HCT116 (cell line): ENCODE measurements around the gene GSN. TPM values are rescaled to one million over a fixed set of nuclear protein-coding genes. Genes with fewer than 3 reads are reported as not detected.
A peak's percentile ranks its signal among the peaks of the same experiment; 100 is the strongest.

Source experiments
- ATAC-seq: fragments of 200-7000 bp; cut with Tn5 transposase; 2 replicates; pipeline ENCODE4 v1.9.1; 2020; ENCODE audit warnings: mild to moderate bottlenecking, moderate library complexity
- BruUV-seq: library from RNA; stranded (reverse); fragments of 400-500 nt; replicated peaks from 2 replicates; lab custom pipeline; 2021; lab: Mats Ljungman, UMichigan
- CTCF ChIA-PET: fragments of 300-600 bp; sonication (Branson Sonifier 250); formaldehyde crosslinking; loops from one replicate; lab custom pipeline; 2021; ENCODE audit warnings: antibody characterized with exemption; lab: Charles Lee
- POLR2A ChIA-PET: fragments of 300-600, 350-600 bp; sonication (Branson Sonifier 250); formaldehyde crosslinking; loops from one replicate; lab custom pipeline; 2021; ENCODE audit warnings: antibody characterized with exemption; lab: Charles Lee
- RAD21 ChIA-PET, 2 experiments: fragments of 300-600 bp; sonication (Branson Sonifier 250); formaldehyde crosslinking; loops; one replicate each; lab custom pipeline; 2023; ENCODE audit warnings: low total read pairs in 2 of 2; ENCODE audit not compliant: uncharacterized antibody in 2 of 2, unreplicated experiment in 2 of 2, low non-redundant PET in 1 of 2; lab: Charles Lee
- DNase-seq: peaks from one replicate; pipeline ENCODE4 v3.0.0-alpha.2; 2010; ENCODE audit warnings: low read depth, low spot score
- H2AFZ ChIP-seq: fragments of 200-600 bp; shearing (Covaris generic), sonication (generic); 2 replicates; pipeline ENCODE4 v1.6.1; 2017; ENCODE audit warnings: low read depth, mixed run types, mixed read lengths, antibody characterized with exemption, low read length; ENCODE audit not compliant: poor library complexity, severe bottlenecking
- H3K27ac ChIP-seq: 2 replicates; pipeline ENCODE4 v1.5.1; 2012; ENCODE audit warnings: low read depth, low read length
- H3K27me3 ChIP-seq: fragments of 200-600 bp; sonication (generic); 2 replicates; pipeline ENCODE4 v1.6.1; 2016; ENCODE audit warnings: mixed run types, low read length, mixed read lengths; ENCODE audit not compliant: insufficient read depth
- H3K36me3 ChIP-seq, 2 experiments: fragments of 200-500 bp in 1 of 2; fragments of 200-600 bp in 1 of 2; sonication (Bioruptor generic) in 1 of 2; sonication (generic) in 1 of 2; 2 replicates each; pipeline versions ENCODE4 v1.5.1 to v1.6.1; 2014 to 2016; ENCODE audit warnings: low read length in 2 of 2, inconsistent platforms in 1 of 2, mixed read lengths in 1 of 2, mixed run types in 1 of 2; ENCODE audit not compliant: insufficient read depth in 2 of 2, control insufficient read depth in 1 of 2
- H3K4me1 ChIP-seq, 2 experiments: fragments of 200-600 bp in 1 of 2; sonication (generic) in 1 of 2; 2 replicates each; pipeline versions ENCODE4 v1.5.1 to v1.6.1; 2012 to 2017; ENCODE audit warnings: low read length in 2 of 2, inconsistent platforms in 1 of 2, mild to moderate bottlenecking in 1 of 2, mixed read lengths in 1 of 2, mixed run types in 1 of 2, moderate library complexity in 1 of 2; ENCODE audit not compliant: insufficient read depth in 2 of 2, control insufficient read depth in 1 of 2
- H3K4me2 ChIP-seq: fragments of 200-600 bp; sonication (generic); 2 replicates; pipeline ENCODE4 v1.6.1; 2017; ENCODE audit warnings: mixed run types, low read length, mixed read lengths
- H3K4me3 ChIP-seq, 2 experiments: fragments of 200-600 bp in 1 of 2; sonication (generic) in 1 of 2; replicated peaks in 1 of 2; 2 replicates each; pipeline ENCODE4 v1.5.1; 2011 to 2016; ENCODE audit warnings: low read length in 2 of 2, control low read depth in 1 of 2, low read depth in 1 of 2, mild to moderate bottlenecking in 1 of 2, mixed read lengths in 1 of 2, mixed run types in 1 of 2
- H3K79me2 ChIP-seq: fragments of 200-600 bp; sonication (generic); 2 replicates; pipeline ENCODE4 v1.6.1; 2017; ENCODE audit warnings: mild to moderate bottlenecking, mixed run types, low read length, moderate library complexity, mixed read lengths; ENCODE audit not compliant: insufficient read depth
- H3K9ac ChIP-seq: fragments of 200-600 bp; sonication (generic); 2 replicates; pipeline ENCODE4 v1.6.1; 2016; ENCODE audit warnings: low read length, mixed read lengths
- H3K9me2 ChIP-seq: fragments of 200-600 bp; sonication (generic), shearing (Covaris generic); 2 replicates; pipeline ENCODE4 v1.6.1; 2017; ENCODE audit warnings: mixed run types, mild to moderate bottlenecking, moderate library complexity; ENCODE audit not compliant: insufficient read depth
- H3K9me3 ChIP-seq, 2 experiments: fragments of 200-500 bp in 1 of 2; fragments of 200-600 bp in 1 of 2; sonication (Bioruptor generic) in 1 of 2; sonication (generic) in 1 of 2; 2 replicates each; pipeline ENCODE4 v1.6.1; 2014 to 2017; ENCODE audit warnings: low read length in 2 of 2, mixed read lengths in 2 of 2, inconsistent platforms in 1 of 2, low read depth in 1 of 2, mild to moderate bottlenecking in 1 of 2, mixed run types in 1 of 2, moderate library complexity in 1 of 2; ENCODE audit not compliant: control insufficient read depth in 1 of 2, insufficient read depth in 1 of 2
- H4K20me1 ChIP-seq: fragments of 200-600 bp; sonication (generic), shearing (Covaris generic); 2 replicates; pipeline ENCODE4 v1.6.1; 2017; ENCODE audit warnings: mixed run types, mild to moderate bottlenecking, moderate library complexity; ENCODE audit not compliant: insufficient read depth
- ATF3 ChIP-seq: IDR thresholded peaks from 2 replicates; pipeline ENCODE4 v1.6.1; 2012
- CBX3 ChIP-seq: IDR thresholded peaks from 2 replicates; pipeline ENCODE4 v1.6.1; 2012; ENCODE audit warnings: low read depth
- CEBPB ChIP-seq: IDR thresholded peaks from 2 replicates; pipeline ENCODE4 v1.6.1; 2012; ENCODE audit warnings: low read depth
- EZH2 ChIP-seq: fragments of 200-600 bp; sonication (generic); IDR thresholded peaks from 2 replicates; pipeline ENCODE4 v1.6.1; 2017; ENCODE audit warnings: antibody characterized with exemption, mixed run types
- EZH2phosphoT487 ChIP-seq: fragments of 200-600 bp; IDR thresholded peaks from 2 replicates; pipeline ENCODE4 v1.6.1; 2018; ENCODE audit warnings: antibody characterized with exemption, borderline replicate concordance
- JUND ChIP-seq: IDR thresholded peaks from 2 replicates; pipeline ENCODE4 v1.6.1; 2012
- MAX ChIP-seq: IDR thresholded peaks from 2 replicates; pipeline ENCODE4 v1.6.1; 2012
- POLR2A ChIP-seq: IDR thresholded peaks from 2 replicates; pipeline ENCODE4 v1.7.0; 2011; ENCODE audit warnings: borderline replicate concordance; ENCODE audit not compliant: insufficient read depth, insufficient read length; ENCODE audit errors: extremely low read depth
- POLR2AphosphoS5 ChIP-seq: IDR thresholded peaks from 2 replicates; pipeline ENCODE4 v1.6.1; 2011; ENCODE audit warnings: mild to moderate bottlenecking, low read depth, low read length, moderate library complexity
- RAD21 ChIP-seq: IDR thresholded peaks from 2 replicates; pipeline ENCODE4 v1.6.1; 2012; ENCODE audit warnings: low read depth, mild to moderate bottlenecking
- REST ChIP-seq: IDR thresholded peaks from 2 replicates; pipeline ENCODE4 v1.6.1; 2012; ENCODE audit warnings: low read depth
- SIN3A ChIP-seq: IDR thresholded peaks from 2 replicates; pipeline ENCODE4 v1.6.1; 2012; ENCODE audit warnings: low read depth
- SP1 ChIP-seq: IDR thresholded peaks from 2 replicates; pipeline ENCODE4 v1.6.1; 2012; ENCODE audit warnings: low read depth
- YY1 ChIP-seq: IDR thresholded peaks from 2 replicates; pipeline ENCODE4 v1.6.1; 2011; ENCODE audit warnings: low read length, low read depth, moderate library complexity, mild to moderate bottlenecking; ENCODE audit not compliant: insufficient replicate concordance; ENCODE audit errors: extremely low read depth
- ZBTB33 ChIP-seq: IDR thresholded peaks from 2 replicates; pipeline ENCODE4 v1.6.1; 2011; ENCODE audit warnings: mild to moderate bottlenecking, low read length, moderate library complexity; ENCODE audit not compliant: insufficient replicate concordance; ENCODE audit errors: extremely low read depth
- ZNF274 ChIP-seq: fragments of 200-500 bp; sonication (Bioruptor generic); IDR thresholded peaks from 2 replicates; pipeline ENCODE4 v1.6.1; 2014; ENCODE audit warnings: mild to moderate bottlenecking, low read depth, low read length, inconsistent platforms
- intact Hi-C: fragments of 100-400 bp; cut with micrococcal nuclease; formaldehyde crosslinking; loops from 2 replicates; pipeline ENCODE4 v1.10.0; 2022
- total RNA-seq: library from RNA; stranded (reverse); gene quantifications from one replicate; pipeline ENCODE4 v1.2.1, GENCODE V29; 2021; ENCODE audit not compliant: unreplicated experiment

GSN gene
- total RNA-seq, 1 experiment from 2014 or later = 71.3 TPM

GRCh38 chr9:121268598-121268850 lies 562 bp downstream of the GSN start:
- peak overlapping the region; percentile 98 for H3K4me2 ChIP-seq
- intact Hi-C loops = no loop called here
- H3K27me3 ChIP-seq = no peaks in the 10 kb centered on the region
- no peak for TF ChIP-seq RAD21
- TF ChIP-seq POLR2AphosphoS5 = no peak
- TF ChIP-seq ZNF274 = no peak
- TF ChIP-seq CEBPB = no peak
- TF ChIP-seq SIN3A = no peak
- TF ChIP-seq JUND = no peak
- no peak for TF ChIP-seq EZH2phosphoT487
- TF ChIP-seq MAX = no peak
- no peak for TF ChIP-seq REST
- no peak for TF ChIP-seq SP1
- no peak for TF ChIP-seq CBX3
- no peak for TF ChIP-seq YY1
- no peak for TF ChIP-seq POLR2A
- TF ChIP-seq ATF3 = no peak
- TF ChIP-seq EZH2 = no peak
- TF ChIP-seq ZBTB33 = no peak
- BruUV-seq = no TSS peak
- H3K4me3 ChIP-seq = peak overlapping the region; percentile 65 to 85
- peak; percentile 23 for ATAC-seq
- peak overlapping the region; percentile 27; the same call in 1 of the 2 replicates for H3K27ac ChIP-seq
- H3K9ac ChIP-seq = peak overlapping the region; percentile 73
- POLR2A ChIA-PET = interaction anchor here (1.1 to 2.4 kb wide), 4 partner anchors 9 to 28 kb away, joined by 3 to 21 read pairs (median 6); no protein-coding TSS in a partner anchor
- H4K20me1 ChIP-seq = no peaks in the 10 kb centered on the region
- H3K4me1 ChIP-seq = peaks cover 27 to 29% of the 10 kb centered on the region in 2 experiments
- no peak overlapping the region for H2AFZ ChIP-seq
- CTCF ChIA-PET = interaction anchor here (0.6 to 2.2 kb wide), 5 partner anchors 10 to 428 kb away, joined by 3 to 19 read pairs (median 5); no protein-coding TSS in a partner anchor
- H3K9me3 ChIP-seq = no peaks in the 10 kb centered on the region
- RAD21 ChIA-PET = interaction anchor here (0.6 to 2.3 kb wide), 2 partner anchors 10 to 108 kb away, joined by 4 to 5 read pairs; no protein-coding TSS in a partner anchor
- no peak for DNase-seq
- H3K9me2 ChIP-seq = no peaks in the 10 kb centered on the region
- H3K79me2 ChIP-seq = no peaks in the 10 kb centered on the region
- H3K36me3 ChIP-seq = no peaks in the 10 kb centered on the region
